GM06990 (cell line): ENCODE results near the gene TPCN1.

ENCODE experiments used
- DNase-seq: peaks from one replicate; pipeline ENCODE4 v3.0.0-alpha.2; 2011; ENCODE audit not compliant: insufficient read length; ENCODE audit errors: extremely low read depth
- H3K27me3 ChIP-seq: replicated peaks from 2 replicates; pipeline ENCODE4 v1.6.0; 2011; ENCODE audit warnings: low read length; ENCODE audit not compliant: control insufficient read depth, insufficient read depth
- H3K36me3 ChIP-seq: 2 replicates; pipeline ENCODE4 v1.5.1; 2011; ENCODE audit warnings: low read length; ENCODE audit not compliant: control insufficient read depth, insufficient read depth
- H3K4me3 ChIP-seq: replicated peaks from 2 replicates; pipeline ENCODE4 v1.5.1; 2011; ENCODE audit warnings: low read depth, mild to moderate bottlenecking, control low read depth, low read length
- TF ChIP-seq, protein P1 (sequence below): IDR thresholded peaks from 2 replicates; pipeline ENCODE4 v1.5.1; 2011; ENCODE audit warnings: low read length, control low read depth, mild to moderate bottlenecking, inconsistent platforms; ENCODE audit not compliant: insufficient read depth, poor library complexity, severe bottlenecking

Gene TPCN1

DNA sequence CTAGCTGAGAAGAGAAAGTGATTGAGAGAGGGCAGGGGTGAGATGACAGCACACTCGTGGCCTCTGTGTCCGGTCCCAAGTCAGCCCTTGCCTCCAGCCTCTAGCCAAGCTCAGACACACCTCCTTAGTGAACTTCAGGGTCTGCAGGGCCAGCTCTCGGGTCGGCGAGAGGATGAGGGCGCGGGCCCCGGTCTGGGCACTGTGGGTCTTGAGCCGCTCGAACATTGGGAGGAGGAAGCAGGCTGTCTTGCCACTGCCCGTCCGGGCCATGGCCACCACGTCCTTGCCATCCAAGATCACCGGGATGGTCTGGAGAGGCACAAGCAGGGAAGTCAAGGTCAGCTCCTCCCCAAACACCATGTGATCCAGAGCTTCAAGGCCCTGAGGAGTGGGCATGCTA, 42.2 kb upstream of the TPCN1 start:
- no peak for DNase-seq
- TF ChIP-seq, protein P1, sequence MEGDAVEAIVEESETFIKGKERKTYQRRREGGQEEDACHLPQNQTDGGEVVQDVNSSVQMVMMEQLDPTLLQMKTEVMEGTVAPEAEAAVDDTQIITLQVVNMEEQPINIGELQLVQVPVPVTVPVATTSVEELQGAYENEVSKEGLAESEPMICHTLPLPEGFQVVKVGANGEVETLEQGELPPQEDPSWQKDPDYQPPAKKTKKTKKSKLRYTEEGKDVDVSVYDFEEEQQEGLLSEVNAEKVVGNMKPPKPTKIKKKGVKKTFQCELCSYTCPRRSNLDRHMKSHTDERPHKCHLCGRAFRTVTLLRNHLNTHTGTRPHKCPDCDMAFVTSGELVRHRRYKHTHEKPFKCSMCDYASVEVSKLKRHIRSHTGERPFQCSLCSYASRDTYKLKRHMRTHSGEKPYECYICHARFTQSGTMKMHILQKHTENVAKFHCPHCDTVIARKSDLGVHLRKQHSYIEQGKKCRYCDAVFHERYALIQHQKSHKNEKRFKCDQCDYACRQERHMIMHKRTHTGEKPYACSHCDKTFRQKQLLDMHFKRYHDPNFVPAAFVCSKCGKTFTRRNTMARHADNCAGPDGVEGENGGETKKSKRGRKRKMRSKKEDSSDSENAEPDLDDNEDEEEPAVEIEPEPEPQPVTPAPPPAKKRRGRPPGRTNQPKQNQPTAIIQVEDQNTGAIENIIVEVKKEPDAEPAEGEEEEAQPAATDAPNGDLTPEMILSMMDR = no peak
- Histone ChIP-seq H3K4me3 (no peak overlapping the region), H3K27me3 (no peaks in the 10 kb centered on the region), H3K36me3 (peaks cover 48% of the 10 kb centered on the region)

DNA sequence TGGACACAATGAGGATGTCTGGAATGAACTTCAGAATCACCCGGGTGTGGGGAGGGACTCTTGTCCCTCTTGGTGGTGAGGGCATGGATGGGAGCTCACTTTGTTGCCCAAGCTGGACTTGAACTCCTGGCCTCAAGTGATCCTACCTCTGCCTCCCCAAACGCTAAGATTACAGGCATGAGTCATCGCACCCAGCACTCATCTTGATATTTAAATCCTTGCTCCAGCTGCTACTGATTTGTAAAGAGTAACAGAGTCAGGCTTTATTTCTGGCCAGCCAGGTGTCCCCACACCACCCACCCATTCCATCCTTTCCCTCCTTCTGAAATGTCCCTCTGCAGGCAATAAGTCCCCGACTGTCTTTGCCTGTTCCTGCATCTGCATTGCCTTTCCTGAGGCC, 40.9 kb upstream of the TPCN1 start:
- TF ChIP-seq, protein P1 = no peak

DNA sequence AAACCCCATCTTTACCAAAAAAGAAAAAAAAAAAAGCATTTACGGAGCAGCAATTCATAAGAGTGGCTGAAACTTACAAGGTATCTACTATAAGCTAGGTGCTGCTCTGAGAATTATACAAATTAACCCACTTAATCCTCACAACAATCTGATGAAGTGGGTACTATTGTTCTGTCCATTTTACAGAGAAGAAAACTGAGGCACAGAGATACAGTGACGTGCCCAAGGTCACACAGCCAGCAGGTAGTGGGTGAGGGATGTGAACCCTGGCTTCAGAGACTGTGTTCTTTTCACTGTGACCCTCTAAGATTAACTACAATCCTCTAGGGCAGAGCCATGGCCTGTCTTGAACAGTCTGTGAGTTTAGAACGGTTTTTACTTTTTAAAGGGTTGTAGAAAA, 39.3 kb upstream of the TPCN1 start:
- Histone ChIP-seq H3K4me3 (no peak overlapping the region), H3K27me3 (no peaks in the 10 kb centered on the region), H3K36me3 (peaks cover 38% of the 10 kb centered on the region)
- TF ChIP-seq, protein P1 = no peak
- DNase-seq = no peak

More for the DNA sequence above, 40.9 kb upstream of the TPCN1 start:
- no peaks in the 10 kb centered on the region for H3K27me3 ChIP-seq
- no peak overlapping the region for H3K4me3 ChIP-seq
- DNase-seq = no peak
- H3K36me3 ChIP-seq = peaks cover 43% of the 10 kb centered on the region

DNA sequence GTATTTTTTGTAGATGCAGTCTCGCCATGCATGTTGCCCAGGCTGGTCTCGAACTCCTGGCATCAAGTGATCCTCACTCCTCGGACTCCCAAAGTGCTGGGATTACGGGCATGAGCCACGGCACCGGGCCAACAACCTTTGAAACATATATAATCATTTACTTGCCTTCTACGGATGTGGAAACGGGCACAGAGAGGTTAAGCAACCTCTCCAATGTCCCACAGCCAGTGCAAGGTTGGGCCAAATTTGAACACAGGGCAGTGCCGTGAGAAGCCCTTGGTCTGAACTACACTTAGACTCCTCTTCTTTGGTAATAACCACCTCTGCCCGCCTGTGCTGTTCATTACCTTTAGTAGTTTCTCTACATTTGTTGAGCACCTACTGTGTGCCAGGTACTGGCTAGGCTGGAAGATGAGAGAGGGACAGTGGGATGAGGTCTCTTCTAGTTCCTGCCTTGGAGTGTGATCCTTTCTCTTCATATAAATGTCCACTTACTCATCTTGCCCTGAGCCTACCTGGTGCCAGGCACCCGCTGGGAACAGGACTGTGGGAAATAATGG, 38.2 kb upstream of the TPCN1 start:
- H3K36me3 ChIP-seq = peaks cover 26% of the 10 kb centered on the region
- H3K27me3 ChIP-seq = no peaks in the 10 kb centered on the region
- no peak overlapping the region for H3K4me3 ChIP-seq
- TF ChIP-seq, protein P1 = no peak
- DNase-seq = no peak

DNA sequence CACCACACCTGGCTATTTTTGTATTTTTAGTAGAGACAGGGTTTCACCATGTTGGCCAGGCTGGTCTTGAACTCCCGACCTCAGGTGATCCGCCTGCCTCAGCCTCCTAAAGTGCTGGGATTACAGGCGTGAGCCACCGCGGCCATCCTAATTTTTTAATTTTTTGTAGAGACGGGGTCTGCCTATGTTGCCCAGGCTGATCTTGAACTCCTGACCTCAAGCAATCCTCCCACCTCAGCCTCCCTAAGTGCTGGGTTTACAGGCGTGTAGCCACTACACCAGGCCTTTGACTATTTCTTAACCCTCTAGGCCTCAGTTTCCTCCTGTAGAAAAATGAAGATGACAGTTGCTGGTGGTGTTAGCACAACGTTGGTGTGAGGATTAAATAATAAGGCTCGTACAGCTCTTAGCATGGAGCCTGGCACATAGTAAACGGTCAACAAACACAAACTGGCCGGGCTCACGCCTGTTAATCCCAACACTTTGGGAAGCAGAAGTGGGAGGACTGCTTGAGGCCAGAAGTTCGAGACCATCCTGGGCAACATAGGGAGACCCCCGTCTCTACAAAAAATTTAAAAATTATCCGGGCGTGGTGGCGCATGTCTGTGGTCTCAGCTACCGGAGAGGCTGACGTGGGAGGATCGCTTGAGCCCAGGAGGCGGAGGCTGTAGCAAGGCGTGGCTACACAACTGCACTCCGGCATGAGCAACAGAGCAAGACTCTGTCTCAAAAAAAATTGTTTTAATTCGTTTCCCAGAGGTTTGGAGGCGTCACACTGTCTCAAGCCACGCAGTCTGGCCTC, 37.0 kb upstream of the TPCN1 start:
- Histone ChIP-seq H3K27me3 (no peaks in the 10 kb centered on the region), H3K4me3 (peak overlapping the region; percentile 92), H3K36me3 (peaks cover 18% of the 10 kb centered on the region)
- TF ChIP-seq, protein P1 = no peak
- DNase-seq = no peak
